GM10266 (cell line): ENCODE measurements around the gene SMYD3.

Experiments used
- DNase-seq: peaks from one replicate; pipeline ENCODE4 v3.0.0; 2012; ENCODE audit errors: extremely low spot score
- CTCF ChIP-seq: IDR thresholded peaks from 2 replicates; pipeline ENCODE4 v1.5.1; 2012; ENCODE audit warnings: mild to moderate bottlenecking, low read depth; ENCODE audit not compliant: control insufficient read depth, insufficient read depth; ENCODE audit errors: missing control alignments

The SMYD3 gene

GRCh38 chr1:246267896-246268295 lies 239.2 kb downstream of the SMYD3 start:
- no peak for TF ChIP-seq CTCF
- no peak for DNase-seq

DNA sequence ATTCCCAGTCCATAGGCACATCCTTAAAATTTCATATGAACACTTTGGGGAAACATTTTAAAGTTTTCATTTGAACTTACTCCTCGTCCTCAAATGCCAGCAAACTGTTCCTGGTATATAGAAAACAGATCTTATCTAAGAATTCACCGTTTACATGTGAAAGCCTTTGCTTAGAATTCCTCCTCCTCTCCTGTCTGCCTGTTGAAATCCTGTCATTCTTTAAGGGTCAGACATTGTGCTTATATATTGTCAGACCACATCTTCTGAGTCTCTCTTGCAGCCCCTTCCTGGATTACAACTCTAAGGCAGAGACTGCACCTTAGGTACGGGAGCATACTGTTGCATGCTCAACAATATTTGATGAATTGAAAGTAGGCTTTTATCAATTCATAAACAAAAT lies 239.7 kb downstream of the SMYD3 start:
- no peak for DNase-seq
- no peak for TF ChIP-seq CTCF

DNA sequence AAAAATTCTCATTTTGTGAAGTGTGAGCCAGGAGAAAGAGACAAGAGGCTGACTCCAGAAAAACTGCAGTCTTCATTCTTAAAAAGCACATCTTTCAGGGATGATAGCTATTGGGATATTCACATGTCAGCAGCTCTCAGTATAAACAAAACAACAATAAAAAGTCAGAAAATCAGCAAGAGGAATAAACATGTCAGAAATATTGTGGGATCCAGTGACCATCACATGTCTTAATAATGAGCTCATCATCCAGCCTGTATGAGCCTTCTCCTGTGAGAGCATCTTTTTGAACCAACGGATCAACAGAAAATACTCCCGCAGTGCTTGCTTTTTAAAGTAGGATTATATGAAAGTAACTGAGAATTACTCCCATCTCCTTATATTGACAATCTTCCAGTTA lies 241.6 kb downstream of the SMYD3 start:
- DNase-seq, result no peak
- TF ChIP-seq CTCF, result no peak

DNA sequence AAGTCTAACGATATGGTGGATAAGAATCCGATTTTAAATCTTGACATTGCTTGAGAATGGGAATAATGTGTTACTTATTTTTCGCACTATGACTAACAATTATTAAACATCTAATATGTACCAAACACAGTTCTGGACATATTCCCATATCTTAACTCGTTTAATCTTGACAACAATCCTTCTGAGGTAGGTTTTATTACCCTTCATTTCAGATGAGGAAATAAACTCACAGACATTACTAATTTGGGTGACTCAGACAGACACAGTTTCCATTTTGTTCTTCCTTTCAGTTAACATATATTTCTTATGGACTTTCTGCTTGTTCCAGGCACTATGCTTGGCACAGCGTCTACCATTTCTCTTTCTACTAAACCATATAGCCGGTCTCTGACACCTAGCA lies 244.8 kb downstream of the SMYD3 start:
- DNase-seq, result no peak
- TF ChIP-seq CTCF, result no peak

GRCh38 chr1:246261639-246262038 lies 245.4 kb downstream of the SMYD3 start:
- no peak for TF ChIP-seq CTCF
- no peak for DNase-seq

DNA sequence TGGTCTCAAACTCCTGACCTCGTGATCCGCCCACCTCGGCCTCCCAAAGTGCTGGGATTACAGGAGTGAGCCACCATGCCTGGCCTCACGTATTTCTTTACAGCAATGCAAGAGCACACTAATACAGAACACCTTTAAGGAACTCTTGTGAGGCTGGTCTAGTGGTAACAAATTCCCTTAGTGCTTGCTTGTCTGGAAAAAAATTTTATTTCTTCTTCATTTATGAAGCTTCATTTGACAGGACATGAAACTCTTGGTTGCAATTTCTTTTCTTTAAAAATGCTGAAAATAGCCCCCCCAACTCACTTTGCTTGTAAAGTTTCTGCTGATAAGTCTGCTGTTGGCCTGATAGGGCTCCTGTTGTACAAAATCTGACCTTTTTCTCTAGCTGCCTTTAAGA lies 248.8 kb downstream of the SMYD3 start:
- no peak for DNase-seq
- TF ChIP-seq CTCF, result no peak

DNA sequence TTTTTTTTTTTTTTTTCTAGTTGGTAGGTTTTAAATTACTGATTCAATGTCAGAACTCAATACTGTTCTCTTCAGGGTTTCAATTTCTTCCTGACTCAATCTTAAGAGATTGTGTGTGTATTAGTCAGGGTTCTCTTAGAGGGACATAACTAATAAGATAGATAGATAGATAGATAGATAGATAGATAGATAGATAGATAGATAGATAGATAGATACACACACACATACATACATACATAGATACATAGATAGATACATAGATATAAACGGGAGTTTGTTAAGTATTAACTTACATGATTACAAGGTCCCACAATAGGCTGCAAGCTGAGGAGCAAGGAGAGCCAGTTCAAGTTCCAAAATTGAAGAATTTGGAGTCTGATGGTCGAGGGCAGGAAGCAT lies 251.3 kb downstream of the SMYD3 start:
- TF ChIP-seq CTCF, result no peak
- DNase-seq, result no peak
